ENCODE results near the gene AEBP2. TPM values are rescaled to one million over a fixed set of nuclear protein-coding genes. Genes with fewer than 3 reads are reported as not detected.

Gene AEBP2
- total and polyA plus RNA-seq, 2 of the 13 experiments (the other 11 are each of a cell fraction or from before 2014, with no cell fraction given): 9.2 to 17.9 TPM

- Histone ChIP-seq H3K9me3 (ENCODE audit: low read length) (no peaks in the 10 kb centered on the region), H3K4me2 (ENCODE audit: low read depth, low read length) (no peak overlapping the region), H3K4me3 (replicated peaks in 1 of 3; ENCODE audit: insufficient read depth in 1 of 3, low read depth in 2 of 3, low read length in 3 of 3) (no peak overlapping the region), H3K36me3 (replicated peaks in 1 of 2; ENCODE audit: control insufficient read depth in 1 of 2, insufficient read depth in 2 of 2, low read length in 2 of 2) (peaks cover 0 to 1% of the 10 kb centered on the region in 2 experiments; a peak in 1 of 5 replicates), H4K20me1 (ENCODE audit: insufficient read depth, low read length) (peaks cover 47% of the 10 kb centered on the region), H3K9ac (ENCODE audit: insufficient read depth, low read depth, low read length) (no peak overlapping the region), H3K27ac (ENCODE audit: extremely low read length, insufficient read depth, low read length) (no peak overlapping the region), H3K27me3 (ENCODE audit: control insufficient read depth in 1 of 2, insufficient read depth in 2 of 2, low read length in 2 of 2) (no peaks in the 10 kb centered on the region), H3K4me1 (ENCODE audit: insufficient read depth, low read length) (peaks cover 18% of the 10 kb centered on the region), H2AFZ (ENCODE audit: low read length) (no peak overlapping the region), H3K79me2 (ENCODE audit: insufficient read depth, low read length) (peaks cover 94% of the 10 kb centered on the region)
- CTCF ChIA-PET (ENCODE audit: low intra/inter-chr PET ratio, low total read pairs): no interaction called here
- POLR2A ChIA-PET: no interaction called here
- FAIRE-seq: no peak
- intact Hi-C loops (cut with micrococcal nuclease; ENCODE audit: unreplicated experiment) (no loop called here), in situ Hi-C loops (cut with HindIII; ENCODE audit: extremely low pct_ligation_motif_present, low pct_unique_long_range_greater_than_20kb) (no loop called here)
- no peak for TF ChIP-seq SP2 (CRISPR knock-in tag; IDR thresholded peaks at IDR 0.05)
- TF ChIP-seq SSRP1 (CRISPR knock-in tag; IDR thresholded peaks at IDR 0.05): no peak
- no peak for TF ChIP-seq DMTF1 (CRISPR knock-in tag; IDR thresholded peaks at IDR 0.05)
- no peak for TF ChIP-seq RBM22 (optimal IDR thresholded peaks at IDR 0.05; ENCODE audit: low read length)
- no peak for TF ChIP-seq ZNF317 (CRISPR knock-in tag; IDR thresholded peaks at IDR 0.05)
- no peak for TF ChIP-seq ARNT2 (CRISPR knock-in tag; IDR thresholded peaks at IDR 0.05; ENCODE audit: low read depth)
- no peak for TF ChIP-seq ZNF335 (CRISPR knock-in tag; IDR thresholded peaks at IDR 0.05)
- TF ChIP-seq SETDB1 (CRISPR knock-in tag; IDR thresholded peaks at IDR 0.05; ENCODE audit: borderline replicate concordance): no peak
- TF ChIP-seq, protein P1, sequence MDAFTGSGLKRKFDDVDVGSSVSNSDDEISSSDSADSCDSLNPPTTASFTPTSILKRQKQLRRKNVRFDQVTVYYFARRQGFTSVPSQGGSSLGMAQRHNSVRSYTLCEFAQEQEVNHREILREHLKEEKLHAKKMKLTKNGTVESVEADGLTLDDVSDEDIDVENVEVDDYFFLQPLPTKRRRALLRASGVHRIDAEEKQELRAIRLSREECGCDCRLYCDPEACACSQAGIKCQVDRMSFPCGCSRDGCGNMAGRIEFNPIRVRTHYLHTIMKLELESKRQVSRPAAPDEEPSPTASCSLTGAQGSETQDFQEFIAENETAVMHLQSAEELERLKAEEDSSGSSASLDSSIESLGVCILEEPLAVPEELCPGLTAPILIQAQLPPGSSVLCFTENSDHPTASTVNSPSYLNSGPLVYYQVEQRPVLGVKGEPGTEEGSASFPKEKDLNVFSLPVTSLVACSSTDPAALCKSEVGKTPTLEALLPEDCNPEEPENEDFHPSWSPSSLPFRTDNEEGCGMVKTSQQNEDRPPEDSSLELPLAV (CRISPR knock-in tag; conservative IDR thresholded peaks at IDR 0.05; ENCODE audit: low read depth): no peak
- TF ChIP-seq ZNF496 (CRISPR knock-in tag; IDR thresholded peaks at IDR 0.05; ENCODE audit: insufficient replicate concordance): no peak
- no peak for TF ChIP-seq KMT2B (CRISPR knock-in tag; IDR thresholded peaks at IDR 0.05)
- TF ChIP-seq ZNF510 (CRISPR knock-in tag; IDR thresholded peaks at IDR 0.05; ENCODE audit: low read depth): no peak
- TF ChIP-seq ZSCAN25 (CRISPR knock-in tag; IDR thresholded peaks at IDR 0.05): no peak
- no peak for TF ChIP-seq DNMT3B (CRISPR knock-in tag; conservative IDR thresholded peaks at IDR 0.05)
- no peak for TF ChIP-seq ZNF841 (CRISPR knock-in tag; IDR thresholded peaks at IDR 0.05; ENCODE audit: borderline replicate concordance)
- TF ChIP-seq KLF16 (CRISPR knock-in tag; IDR thresholded peaks at IDR 0.05): no peak
- no peak for TF ChIP-seq ZBTB20 (CRISPR knock-in tag; IDR thresholded peaks at IDR 0.05; ENCODE audit: borderline replicate concordance, low read depth)
- TF ChIP-seq KAT7 (CRISPR knock-in tag; IDR thresholded peaks at IDR 0.05; ENCODE audit: borderline replicate concordance): no peak
- TF ChIP-seq ZNF138 (CRISPR knock-in tag; IDR thresholded peaks at IDR 0.05; ENCODE audit: low read depth): no peak
- no peak for TF ChIP-seq ZFP62 (CRISPR knock-in tag; IDR thresholded peaks at IDR 0.05)
- ATAC-seq: no peak
- DNase-seq (ENCODE audit: low spot score): no peak
- BruUV-seq (replicated peaks): TSS peak; percentile 4
- WGBS (ENCODE audit: low lambda C conversion rate): 95% methylated on average over 4 of the region's 4 CpGs
These were observed 10.5 kb downstream of the AEBP2 start for GRCh38 chr12:19449814-19450213.
